Stimulated activated CD8-positive, alpha-beta memory T cell treated with anti-CD3 and anti-CD28 coated beads, Interleukin-2, amount 100 ng/mL, for 1 hour (primary cell): ENCODE data around the gene UACA.
"Not testable (repeated sequence)": the region's sequence is repeated elsewhere in the genome, so short reads cannot be mapped to it uniquely, and the experiment has no call there.

Experiments
- DNase-seq, 2 donors: peaks; one replicate each; pipeline ENCODE4 v3.0.0-alpha.2; 2020; ENCODE audit warnings: low read depth in 2 of 2

The UACA gene

DNA sequence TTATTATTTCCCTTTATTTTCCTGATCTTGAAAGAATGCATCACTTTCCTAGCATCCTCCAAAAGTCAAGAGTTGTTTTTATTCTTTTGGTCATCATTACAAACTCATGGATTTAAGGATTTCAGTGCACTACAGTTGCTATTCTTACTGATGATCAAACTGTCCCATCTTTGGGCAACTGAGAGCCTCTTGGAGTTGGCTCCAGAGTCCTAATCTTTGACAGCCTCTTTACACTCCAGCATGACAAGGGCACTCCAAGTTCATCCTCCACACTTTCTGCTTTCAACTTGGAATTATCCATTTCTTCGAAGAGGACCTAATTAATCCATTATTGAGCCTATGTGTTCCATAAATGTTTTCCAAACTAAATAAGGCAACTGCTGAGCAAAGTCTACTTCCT lies 5.7 kb downstream of the UACA start:
- DNase-seq, result no peak

- no peak for DNase-seq
Observed at GRCh38 chr15:70754862-70755261, 8.5 kb downstream of the UACA start.

DNA sequence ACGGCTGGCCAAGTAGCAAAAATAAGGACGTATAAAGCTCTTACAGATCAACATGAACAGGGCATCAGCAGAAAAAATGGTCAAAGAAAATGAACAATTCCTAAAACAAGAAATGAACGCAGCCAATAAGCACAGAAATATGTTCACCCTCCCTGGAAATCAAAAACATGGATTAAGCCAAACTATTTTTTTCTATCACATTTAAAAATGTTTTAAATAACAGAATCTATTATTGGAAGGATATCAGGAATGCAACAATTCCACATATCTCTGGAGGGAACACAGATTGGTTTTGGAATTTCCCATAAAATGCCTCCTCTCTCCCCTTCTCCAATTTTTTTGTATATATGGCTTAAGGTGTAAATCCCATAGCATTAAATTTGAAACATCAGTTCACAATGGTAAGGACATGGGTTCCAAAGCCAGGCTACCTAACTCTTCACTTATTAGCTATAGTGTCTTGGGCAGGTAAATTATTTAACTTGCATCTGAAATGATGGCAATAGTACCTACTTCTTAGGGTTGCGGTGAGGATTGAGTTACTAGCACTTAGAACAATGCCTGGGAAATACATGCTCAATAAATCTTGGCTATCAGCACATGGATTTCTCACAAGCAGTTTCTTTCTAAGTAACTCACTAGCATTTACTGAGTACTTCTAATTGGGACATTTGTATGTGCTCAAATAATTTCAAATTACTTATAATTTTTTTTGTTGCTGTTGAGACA lies 10.1 kb downstream of the UACA start:
- DNase-seq, result no peak

DNA sequence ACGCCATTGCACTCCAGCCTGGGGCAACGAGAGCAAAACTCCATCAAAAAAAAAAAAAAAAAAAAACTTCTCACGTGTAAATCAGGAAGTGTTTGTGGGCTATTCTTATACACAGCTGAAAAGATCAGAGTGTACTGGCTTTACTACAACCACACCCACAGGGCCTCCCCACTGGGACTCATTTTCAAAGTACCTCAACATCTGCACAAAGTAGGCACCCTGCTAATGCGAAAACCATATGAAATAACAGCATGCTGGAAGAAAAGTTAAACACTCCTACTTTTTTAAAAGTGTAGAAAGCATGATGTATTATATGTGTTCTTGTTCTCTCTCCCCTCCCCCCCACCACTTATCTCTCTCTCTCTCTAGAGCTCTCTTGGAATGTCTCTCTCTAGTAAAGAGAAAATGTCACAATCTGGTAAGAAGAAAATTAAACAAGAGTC lies 11.1 kb downstream of the UACA start:
- no peak for DNase-seq

DNA sequence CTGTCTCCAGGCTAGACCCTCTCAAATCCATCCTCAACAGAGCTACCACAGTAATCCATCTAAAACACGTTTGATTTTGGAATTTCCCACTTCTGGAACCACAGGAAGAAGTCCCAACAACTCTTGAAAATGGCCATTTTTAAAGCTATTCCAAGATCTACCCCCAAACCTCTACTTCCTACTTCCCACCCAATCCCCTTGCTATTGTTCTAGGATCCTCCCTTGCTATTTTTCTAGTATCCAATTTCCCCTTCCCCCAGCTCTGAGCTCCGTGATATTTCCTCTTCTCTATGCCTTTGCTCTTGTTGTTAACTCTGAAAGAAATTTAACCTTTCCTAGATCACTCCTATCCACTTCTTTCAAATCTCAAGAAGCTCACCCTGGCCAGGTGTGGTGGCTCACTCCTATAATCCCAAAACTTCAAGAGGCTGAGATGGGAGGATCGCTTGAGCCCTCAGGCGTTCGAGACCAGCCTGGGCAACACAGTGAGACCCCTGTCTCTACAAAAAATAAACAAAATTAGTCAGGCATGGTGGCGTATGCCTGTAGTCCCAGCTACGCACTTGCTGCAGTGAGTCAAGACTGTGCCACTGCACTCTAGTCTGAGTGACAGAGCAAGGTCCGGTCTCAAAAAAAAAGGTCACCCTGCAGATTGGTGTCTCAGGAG lies 13.0 kb downstream of the UACA start:
- no peak for DNase-seq

DNA sequence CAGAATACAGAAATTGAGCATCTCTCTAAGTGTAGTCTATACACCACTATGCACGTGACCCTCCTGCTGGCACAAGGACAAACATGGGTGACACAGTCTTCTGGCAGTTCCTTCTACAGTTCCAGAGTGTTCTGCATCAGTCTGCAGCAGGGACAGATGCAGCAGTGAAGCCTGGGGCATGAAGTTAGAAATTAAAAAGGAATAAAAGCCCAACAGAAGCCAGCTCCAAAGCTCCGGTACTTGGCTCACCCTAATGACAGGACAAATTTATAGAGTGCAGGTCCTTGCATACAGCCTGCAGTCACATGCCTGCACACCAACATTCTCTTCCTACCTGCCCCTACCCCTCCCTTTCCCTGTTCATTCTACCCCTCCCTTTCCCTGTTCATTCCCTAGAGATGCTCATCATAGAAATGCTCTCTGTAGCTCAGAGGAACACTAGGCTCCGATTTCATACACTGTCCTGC lies 15.0 kb downstream of the UACA start:
- DNase-seq, result no peak

DNA sequence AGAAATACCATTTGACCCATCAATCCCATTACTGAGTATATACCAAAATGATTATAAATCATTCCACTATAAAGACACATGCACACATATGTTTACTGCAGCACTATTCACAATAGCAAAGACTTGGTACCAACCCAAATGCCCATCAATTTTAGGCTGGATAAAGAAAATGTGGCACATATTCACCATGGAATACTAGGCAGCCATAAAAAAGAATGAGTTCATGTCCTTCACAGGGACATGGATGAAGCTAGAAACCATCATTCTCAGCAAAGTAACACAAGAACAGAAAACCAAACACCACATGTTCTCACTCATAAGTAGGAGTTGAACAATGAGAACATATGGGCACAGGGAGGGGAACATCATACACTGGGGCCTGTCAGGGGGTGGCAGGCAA lies 16.8 kb downstream of the UACA start:
- DNase-seq, result not testable (repeated sequence)

GRCh38 chr15:70742928-70743327 lies 20.4 kb downstream of the UACA start:
- no peak for DNase-seq

DNA sequence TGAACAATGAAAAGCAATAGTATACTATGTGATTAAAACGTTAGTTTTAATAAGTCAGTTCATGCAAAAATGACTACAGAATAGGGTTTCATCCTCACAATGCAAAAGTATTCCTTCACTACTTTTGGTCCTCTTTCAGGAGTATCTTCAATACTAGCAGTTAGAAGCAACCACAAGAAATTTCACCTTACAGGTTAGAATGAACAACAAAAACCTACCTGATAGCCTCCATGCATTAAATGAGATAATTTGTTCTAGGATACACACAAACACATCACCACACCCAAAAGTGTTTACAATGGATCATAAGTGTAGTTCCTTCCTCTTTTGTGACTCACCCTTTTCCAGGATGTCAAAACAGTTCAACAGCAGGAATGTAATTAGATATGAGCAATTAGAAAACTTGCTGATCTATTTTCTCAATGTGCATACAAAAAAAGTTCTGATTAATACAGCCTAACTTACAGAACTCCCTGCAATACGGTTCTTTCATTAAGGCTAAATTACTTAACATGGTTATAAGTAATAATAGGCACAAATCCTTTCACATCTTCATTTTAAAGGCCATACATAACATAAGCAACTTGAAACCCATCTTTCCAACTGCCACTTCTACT lies 21.6 kb downstream of the UACA start:
- DNase-seq, result no peak

- DNase-seq, result no peak
Observed at GRCh38 chr15:70741107-70741531, 22.2 kb downstream of the UACA start.

DNA sequence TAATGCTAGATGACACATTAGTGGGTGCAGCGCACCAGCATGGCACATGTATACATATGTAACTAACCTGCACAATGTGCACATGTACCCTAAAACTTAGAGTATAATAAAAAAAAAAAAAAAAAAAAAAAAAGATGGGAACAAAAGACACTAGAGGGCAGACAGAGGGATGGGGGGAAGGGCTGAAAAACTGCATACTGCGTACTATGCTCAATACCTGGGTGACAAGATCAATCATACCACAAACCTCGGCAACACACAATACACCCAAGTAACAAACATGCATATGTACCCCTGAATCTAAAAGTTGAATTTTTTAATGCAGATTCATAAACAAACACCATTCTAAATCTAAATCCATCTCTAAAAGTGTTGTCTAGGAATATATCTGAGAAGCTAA lies 28.3 kb downstream of the UACA start:
- not testable (repeated sequence) for DNase-seq

GRCh38 chr15:70729164-70729563 lies 34.2 kb downstream of the UACA start:
- no peak for DNase-seq

DNA sequence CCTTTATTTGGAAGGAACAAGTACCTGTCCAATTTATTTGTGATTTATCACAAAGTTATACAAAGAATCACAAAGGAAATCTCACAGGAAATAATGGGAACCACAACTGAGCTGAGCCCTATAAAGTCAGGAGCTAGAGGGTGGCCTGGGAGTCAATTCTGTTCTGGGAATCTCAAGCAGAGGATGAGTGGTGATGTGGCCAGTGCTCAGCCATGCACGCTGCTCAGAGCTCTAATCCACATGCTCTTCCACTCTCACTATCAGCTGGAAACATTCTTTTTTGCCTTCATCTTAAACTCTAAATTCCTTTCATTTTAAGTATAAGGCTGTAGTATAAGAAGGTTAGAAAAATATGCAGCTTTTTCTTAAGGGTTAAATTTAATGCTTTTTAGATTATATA lies 36.6 kb downstream of the UACA start:
- no peak for DNase-seq

DNA sequence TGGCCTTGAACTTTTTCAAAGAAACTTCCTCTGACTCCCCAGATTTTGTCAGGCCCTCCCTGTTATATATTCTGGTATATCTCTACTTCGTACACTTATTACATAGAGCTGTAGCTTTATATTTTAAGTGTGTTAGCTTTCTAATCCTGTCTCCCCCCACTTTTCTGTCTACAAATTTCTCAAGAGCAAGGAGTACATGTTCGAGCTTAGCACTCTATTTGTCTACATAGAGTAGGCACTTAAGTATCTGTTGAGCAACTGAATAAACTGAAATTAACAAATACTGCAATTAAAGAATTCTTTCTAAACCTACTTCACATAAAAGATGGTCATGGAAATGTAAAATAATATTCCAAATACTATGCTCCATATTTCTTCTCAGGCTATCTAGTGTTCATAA lies 39.4 kb downstream of the UACA start:
- DNase-seq, result no peak

- no peak for DNase-seq
Observed at GRCh38 chr15:70723122-70723422, 40.3 kb downstream of the UACA start.

DNA sequence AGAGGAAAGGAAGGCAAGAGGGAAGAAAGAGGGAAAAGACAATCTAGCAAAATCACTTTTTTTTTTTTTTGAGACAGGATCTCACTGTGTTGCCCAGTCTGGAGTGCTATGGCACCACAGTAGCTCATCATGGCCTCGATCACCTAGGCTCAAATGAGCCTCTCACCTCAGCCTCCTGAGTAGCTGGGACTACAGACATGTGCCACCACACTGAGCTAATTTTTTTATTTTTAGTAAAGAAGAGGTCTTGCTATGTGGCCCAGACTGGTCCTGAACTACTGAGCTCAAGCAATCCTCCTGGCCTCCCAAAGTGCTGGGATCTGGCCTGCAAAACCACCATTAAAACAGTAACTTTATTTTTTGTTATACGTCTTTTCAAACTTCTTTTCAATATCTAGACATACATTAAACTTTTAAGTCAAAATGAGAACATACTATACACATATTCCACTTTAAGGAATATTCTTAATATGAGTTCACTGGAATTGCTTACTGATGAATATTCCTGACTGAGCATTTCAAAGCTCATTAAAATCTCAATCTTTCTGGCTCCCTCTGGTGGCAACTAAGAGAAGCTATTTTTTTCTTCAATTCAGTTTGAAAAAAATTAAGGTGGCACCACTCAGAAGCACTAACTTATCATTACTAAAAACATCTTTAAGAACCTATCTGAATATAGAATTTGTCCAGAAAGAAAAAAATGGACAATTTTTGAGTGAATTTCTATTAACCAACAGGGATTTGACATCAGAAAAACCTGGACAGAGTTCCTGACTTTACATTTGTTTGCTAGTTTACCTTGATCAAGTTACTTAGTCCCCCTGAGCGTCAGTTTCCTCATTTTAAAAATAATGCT lies 40.9 kb downstream of the UACA start:
- DNase-seq, result no peak

GRCh38 chr15:70720228-70721016 lies 42.9 kb downstream of the UACA start:
- no peak for DNase-seq

DNA sequence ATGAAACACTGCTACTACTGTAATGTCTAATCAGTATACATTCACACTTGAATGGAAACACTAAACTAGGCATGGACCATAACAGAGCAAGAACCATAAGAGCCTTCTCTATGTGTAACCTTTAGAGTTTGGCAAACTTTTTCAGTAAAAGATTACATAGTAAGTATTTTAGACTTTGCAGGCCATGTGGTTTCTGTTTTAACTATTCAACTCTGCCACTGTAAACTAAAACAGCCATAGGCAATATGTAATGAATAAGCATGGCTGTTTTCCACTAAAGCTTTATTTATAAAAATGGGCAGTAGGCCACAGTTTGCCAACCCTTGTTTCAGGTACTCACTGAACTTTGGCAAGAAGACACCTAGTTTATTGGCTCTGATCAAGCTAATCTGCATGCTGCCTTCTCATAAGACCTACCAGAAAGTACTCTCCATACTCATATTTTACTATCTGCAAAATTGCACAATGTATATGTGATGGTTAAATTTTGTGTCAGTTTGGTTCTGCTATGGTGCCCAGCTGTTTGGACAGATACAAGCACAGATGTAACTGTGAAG lies 46.0 kb downstream of the UACA start:
- no peak for DNase-seq

- no peak for DNase-seq
Observed at GRCh38 chr15:70715840-70716485, 47.4 kb downstream of the UACA start.

GRCh38 chr15:70714565-70714964 lies 48.8 kb downstream of the UACA start:
- DNase-seq, result no peak

DNA sequence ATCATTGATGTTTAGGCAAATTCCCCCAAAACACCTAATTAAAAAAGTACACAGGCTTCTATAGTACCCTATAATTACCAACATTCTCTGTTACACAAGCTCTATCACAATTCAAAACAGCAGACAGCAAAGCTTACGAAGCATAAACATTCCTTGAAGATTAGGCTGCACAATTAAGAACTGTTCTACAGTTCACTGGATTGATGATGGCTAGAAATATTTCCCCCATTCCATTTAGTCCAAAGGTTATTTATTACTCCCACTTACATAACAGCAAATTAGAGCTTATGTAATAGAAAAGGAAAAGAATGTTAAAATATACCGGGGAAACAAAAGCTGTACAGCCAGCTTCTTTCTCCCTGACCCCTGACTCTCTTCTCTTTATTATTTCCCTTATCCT lies 49.3 kb downstream of the UACA start:
- DNase-seq, result no peak
